Measurements from ENCODE around the gene MAP3K5.

- TF ChIP-seq CTCF (IDR thresholded peaks at IDR 0.05; ENCODE audit: extremely low read depth in 1 of 2, insufficient read depth in 1 of 2, low read depth in 1 of 2, low read length in 2 of 2) (no peak), POLR2AphosphoS5 (IDR thresholded peaks at IDR 0.05; ENCODE audit: insufficient read depth, low read depth, low read length) (no peak), MAX (IDR thresholded peaks at IDR 0.05; ENCODE audit: insufficient read depth, insufficient read length) (no peak), EZH2 (IDR thresholded peaks at IDR 0.05; ENCODE audit: borderline replicate concordance, low read depth, low read length, severe bottlenecking) (no peak), GATA2 (IDR thresholded peaks at IDR 0.05; ENCODE audit: insufficient read depth, insufficient read length, low read depth, low read length) (no peak), POLR2A (IDR thresholded peaks at IDR 0.05; ENCODE audit: low read depth, low read length) (no peak), FOS (IDR thresholded peaks at IDR 0.05; ENCODE audit: borderline replicate concordance, insufficient read depth, low read length) (no peak), MYC (IDR thresholded peaks at IDR 0.05; ENCODE audit: low read depth, low read length) (no peak)
These were observed 75.2 kb downstream of the MAP3K5 start for GRCh38 chr6:136716917-136717715.

Measured in endothelial cell of umbilical vein (primary cell).